Measurements from ENCODE around the gene ABCB9.

The ABCB9 gene

DNA sequence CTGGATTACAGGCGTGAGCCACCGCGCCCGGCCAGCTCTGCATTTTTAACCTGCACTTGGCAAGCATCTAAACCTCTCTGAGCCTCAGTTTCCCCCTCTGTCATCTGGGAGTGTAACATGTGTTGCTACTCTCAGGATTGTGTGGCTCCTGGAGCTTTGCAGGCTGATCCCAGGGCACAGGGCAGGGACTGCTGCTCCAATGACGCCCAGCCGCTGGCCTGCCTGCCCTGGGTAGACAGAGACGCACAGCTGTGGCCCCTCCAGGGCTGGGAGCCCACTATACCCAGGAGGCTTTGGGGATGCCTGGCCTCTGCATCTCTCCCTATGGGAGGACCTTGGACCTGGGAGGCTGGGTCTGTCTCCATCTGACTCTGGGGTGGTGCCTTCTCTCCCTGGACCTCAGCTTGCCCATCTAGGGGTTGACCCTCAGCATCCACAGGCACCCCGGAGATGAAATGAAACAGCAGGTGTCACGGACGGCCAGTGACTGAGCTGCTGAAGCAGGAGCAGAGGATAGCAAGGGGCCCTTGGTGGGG lies 27.9 kb upstream of the ABCB9 start:
- DNase-seq, result no peak

DNA sequence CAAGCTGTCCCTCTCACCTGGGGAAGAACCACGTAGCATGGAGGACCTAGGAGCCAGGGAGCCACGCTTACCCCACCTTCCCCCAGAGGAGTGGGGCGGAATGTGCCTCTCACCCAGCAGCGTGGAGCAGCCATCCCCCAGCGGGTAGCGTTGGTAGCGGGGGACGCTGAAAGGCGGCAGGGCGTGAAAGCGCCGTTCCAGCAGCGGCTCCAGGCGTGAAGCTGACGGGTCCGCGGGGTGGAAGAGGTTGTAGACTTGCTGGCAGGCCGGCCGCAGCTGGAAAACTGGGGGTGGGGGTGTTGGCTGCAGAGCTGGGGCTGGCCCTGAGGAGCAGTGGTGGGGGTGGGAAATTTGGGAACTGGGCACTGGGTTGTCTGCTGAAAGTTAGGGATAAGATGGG lies 26.1 kb upstream of the ABCB9 start:
- no peak for DNase-seq

DNA sequence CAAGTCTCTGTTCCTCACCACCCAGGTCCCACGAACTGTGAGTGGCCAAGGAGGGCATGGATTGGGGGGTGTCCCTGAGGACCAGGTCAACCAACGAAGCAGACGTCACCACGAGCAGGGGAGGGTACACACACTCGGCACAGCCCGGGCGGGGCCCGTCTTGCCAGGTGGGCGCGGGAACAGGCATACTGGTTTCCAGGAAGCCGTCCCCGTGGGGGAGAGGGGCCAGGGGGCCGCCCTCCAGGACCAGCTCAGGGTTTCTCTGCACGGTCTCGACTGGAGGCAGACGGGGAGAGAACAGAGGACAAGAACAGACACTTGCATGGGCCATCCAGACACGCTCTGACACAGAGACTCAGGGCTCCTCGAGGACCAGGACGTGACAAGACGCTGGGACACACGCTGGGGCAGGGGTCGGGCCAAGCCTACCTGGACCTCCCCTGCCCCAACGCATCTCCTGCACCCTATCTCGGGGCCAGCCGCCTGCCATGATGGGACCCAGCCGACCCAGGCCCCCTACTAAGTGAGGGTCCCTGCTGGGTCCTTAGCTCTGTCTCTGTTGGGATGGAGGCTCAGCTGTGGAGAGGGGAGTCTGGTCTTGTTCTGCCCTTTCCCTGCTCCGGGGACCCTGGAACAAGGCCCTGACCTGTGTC lies 25.5 kb upstream of the ABCB9 start:
- DNase-seq, result no peak

DNA sequence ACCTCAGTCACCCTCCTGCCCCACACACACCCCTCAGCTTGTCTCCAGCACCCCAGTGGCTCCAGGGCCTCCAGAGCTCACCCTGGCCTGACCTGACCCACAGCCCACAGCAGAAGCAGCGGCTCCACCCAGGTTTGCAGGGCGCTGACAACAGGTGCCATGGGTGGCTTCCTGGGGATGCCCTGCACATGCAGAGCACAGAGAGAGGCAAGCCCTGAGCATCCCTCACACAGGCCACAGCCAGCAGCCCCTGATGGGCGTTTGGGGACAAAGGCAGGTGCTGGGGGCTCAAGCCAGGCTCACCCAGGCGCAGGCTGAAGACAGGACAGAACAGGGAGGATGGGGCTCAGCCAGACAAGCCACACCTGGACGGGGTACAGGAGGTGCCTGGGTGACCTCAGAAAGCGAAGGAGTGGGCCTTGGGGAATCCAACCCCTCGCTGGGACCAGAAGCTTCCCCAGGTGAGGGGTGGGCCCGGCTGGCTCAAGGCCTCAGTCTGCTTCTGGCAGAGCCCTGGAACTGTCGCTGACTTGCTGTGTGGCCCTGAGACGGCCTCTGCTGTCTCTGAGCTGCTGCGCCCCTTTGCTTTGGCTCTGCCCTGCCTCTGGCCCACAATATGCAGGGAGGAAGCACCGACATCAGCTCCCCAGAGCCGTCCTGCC lies 24.8 kb upstream of the ABCB9 start:
- DNase-seq, result no peak

DNA sequence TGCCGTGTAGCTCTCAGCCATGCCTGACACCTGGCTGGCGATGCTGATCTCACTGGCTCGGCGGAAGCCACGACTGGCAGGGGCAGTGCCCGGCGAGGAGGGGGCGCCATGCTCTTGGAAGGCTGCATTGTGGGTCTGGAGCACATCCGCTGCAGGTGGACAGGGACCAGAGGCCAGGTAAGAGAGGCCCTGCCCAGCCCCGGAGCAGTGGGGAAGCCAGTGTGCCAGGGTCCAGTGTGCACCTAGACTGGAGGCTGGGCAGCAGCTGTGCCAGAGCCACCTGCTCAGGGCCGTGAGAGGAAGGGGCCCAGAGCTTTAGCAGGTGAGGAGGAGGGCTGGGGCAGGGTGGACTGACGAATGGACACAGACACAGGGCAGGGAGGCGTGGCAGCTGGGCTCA lies 24.3 kb upstream of the ABCB9 start:
- no peak for DNase-seq

DNA sequence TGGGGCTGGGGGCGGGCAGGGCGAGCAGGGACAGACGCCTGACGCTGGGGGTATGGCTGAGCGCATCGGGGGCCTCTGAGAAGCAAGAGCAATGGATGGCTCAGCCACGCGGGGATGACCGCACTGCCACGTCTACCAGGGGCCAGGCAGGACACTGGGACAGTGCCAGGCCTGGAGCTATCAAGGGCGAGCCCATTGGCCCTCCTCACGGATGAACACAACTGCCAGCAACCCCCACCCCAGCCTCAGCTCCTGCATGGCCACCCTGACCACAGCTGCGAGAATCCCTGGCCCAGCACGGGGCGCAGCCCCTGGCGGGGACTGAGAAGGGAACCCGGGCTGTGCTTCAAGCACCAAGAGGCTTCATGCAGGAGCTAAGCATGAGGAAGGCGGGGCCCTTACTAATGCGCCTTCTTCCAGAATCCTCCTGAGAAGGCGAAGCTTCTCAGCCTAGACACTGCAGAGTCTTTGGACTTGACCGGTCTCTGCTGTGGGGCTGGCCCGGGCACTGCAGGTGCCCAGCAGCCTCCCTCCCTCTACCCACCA lies 23.7 kb upstream of the ABCB9 start:
- no peak for DNase-seq

DNA sequence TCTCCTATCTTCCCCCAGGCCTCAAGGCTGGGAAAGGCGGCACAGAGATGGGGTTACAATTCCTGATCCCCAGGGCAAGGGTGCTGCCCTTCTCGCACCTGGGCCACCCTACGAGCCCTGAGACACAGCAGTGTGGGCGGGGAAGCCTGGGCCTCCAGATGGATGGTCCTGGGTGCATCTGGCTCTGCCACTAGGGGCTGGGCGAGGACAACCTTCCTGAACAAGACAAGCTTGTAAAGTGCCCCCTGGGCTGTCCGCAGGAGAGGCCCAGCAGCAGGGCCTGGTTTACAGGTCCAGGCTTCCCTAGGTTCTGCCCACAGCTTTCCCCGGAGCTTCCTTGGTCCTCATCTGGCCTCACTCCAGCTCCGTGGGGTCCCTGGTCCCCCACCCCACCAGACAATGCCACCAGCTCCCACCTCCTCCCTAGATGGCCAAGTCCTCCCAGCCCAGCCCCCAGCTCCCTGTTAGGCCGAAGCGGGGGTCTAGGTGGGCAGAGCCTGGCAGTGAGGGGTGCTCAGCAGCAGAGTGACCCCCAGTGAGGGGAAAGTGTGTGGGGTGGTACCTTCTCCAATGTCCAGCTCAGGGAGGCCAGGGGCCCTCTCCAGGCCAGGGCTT lies 23.1 kb upstream of the ABCB9 start:
- no peak for DNase-seq

DNA sequence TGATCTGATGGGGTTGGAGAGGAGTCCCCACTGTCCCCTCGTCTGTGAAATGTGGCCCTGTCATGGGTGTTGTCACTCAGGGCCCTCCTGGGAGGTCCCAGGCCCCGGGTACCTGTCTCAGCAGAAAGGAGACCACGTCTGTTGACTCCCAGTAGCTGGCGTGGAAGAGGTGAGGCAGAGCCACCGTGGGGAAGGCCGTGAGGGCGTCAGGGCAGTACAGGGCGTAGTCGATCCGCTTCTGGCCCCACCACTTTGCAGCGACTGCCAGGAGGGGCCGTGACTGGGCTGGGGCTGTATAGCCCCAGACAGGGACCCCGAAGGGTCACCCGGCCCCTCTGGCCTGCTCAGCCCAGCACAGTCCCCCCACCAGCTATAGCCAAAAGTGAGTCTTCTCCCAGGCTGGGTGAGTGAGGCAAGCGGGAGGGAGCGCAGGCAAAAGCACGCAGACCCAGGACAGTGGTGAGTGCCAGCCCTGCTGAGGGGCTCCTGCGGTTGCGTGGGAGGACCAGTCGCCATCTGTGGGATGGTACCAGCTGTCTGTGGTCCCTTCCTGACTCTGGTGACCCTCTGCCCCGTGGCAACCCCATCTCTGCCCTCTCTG lies 22.4 kb upstream of the ABCB9 start:
- no peak for DNase-seq

DNA sequence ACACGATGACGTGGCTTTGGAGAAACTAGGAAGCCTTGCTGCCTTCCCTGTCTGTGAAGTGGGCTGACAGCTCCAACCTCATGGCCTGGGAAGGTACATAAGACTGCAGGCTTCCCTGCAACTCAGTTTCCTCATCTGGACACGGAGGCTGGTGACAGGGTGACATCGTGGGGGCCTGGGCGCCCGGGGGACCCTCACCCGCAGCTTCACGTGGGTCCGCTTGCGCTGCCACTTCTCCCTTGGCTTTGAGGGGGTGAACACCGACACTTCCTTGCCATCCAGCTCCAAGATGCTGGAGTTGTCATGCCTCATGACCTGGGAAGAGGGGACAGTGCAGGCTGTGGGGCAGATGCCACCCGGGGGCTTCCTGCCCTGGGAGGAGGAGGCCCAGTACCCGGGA lies 21.8 kb upstream of the ABCB9 start:
- DNase-seq, result no peak

DNA sequence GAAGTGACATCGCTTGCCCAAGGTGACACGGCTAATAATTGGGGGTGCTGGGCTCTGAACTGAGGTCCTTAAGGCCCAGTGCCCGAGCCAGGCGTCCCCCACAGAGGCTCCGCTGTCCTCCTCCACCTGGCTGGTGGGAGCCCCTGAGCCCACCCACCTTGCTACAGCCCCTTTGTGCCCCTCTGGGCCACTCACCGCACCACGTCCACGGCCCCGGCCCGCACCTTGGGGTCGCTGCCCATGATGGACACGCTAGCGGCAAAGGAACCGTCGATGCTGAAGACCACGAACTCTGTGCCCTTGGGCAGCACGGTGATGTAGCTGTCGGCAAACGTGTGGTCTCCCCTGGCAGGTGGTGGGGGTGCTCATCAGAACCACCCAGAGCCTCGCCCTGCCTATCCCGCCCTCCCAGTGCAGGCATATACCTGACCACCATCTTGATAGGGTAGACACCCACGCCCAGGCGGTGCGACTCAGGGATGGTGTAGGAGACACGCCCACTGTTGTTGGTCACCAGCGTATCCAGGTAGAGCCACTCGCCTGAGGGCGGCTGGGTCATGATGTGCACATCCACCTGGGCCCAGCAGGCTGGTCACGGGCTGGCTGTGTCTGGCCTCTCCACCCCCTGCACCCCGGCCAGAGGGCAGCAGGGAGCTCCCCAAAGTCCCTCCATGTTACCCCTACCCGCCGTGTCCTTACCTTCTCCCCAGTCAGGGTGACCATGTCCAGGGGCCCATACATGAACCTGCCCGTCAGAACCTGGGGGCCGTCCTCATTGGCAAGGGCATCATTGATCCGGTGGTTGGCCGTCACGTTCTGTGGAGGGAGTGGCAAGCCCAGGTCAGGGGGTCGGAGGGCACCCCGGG lies 21.1 kb upstream of the ABCB9 start:
- no peak for DNase-seq

DNA sequence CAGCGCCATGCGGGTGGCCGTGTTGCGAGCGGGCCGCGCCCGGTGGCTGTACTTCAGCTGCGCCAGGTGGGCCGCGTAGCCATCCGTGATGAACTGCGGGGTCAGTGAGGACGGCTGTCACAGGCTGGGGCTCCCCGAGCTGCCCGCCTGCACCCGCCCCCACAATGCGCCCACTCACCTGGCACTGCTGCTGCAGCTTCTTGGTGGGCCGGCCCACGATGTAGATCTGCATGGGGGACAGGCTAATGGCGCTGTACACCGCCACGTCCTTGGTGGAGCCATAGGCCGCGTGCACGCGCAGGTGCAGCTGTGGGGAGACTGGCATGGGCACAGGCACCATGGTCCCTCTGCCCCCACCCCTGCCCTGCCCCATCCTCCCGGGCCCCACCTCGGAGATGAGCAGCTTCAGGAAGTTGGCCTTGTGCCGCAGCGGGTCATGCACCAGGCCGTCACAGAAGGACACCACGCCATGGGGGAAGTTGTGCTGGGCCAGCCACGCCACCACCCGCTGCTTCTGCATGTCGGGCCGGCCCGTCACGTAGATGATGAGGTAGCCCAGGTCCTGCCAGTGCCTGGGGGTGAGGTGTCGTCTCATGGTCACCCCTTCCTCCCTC lies 20.1 kb upstream of the ABCB9 start:
- no peak for DNase-seq

DNA sequence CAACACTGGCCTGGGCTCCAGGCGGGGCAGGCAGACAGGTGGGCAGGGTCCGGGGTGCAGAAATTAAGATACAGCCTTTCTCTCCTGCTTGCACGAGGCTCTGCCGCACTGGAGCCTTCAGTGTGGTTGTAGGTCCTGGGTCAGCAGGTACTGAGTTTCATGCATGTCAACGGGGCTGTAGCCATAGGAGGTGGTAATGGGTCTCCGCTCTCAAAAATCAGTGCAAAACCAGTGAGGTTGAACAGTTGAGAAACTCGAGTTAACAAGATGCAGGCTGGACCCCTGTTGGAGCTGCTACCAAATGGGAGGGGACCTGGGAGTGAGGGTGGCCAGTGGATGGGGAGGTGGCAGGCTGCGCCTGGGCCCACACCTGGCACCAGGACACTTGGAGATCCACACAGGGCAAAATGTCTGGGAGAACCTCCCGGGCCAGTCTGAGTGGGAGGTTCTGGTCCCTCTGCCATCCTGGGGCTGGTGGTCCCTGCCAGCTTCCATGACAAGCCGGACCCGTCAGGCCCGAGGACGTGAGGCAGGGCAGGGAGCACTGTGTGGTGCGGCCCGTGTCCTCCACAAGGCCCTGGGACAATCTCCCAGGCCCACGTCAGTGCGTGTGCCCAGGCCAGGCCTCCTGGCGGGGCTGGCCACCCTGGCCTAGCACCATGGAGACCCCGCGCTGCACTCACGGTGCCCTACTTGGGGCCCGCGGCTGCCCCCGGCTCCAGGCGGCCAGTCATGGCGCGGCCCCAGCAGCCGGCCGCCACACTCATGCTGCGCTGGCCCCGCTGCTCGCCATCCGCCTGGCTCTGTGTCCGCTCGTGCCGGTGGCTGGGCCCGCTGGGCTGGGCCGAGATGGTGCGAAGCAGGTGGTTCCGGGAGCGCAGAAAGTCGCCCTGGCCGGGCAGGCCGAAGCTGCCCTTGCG lies 19.3 kb upstream of the ABCB9 start:
- no peak for DNase-seq

DNA sequence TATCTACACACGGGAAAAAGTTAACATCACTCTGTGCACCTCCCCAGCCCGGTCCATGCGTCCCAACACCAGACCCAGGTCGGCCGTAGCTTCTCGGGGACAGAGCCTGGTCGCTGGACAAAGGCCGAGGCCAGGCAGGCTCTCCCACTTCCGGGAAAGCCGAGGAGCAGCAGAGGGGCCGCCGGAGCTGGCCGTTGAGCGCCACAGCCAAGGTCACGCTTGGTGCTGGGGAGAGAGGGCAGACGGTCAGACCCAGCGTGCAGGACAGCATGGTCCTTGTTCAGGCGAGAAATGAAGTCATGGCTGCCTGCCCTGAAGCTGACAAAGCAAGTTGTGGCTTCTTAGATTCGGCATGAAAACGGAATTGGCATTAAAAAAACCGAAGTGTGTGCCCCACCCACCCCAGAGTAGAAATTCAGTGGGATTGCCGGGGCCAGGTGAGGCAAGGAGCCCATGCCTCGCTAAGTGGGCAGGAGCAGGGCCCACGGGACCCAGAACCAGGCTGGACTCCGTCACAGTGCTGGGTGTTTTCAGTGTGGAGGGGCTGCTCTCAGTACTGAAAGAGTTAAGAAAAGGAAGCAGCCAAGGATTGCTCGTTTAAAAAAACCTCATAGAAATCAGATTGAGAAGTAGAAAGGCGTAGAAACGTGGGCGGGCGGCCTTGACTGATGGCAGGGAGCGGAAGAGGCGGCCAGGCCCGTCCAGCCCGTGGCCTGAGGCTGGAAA lies 18.5 kb upstream of the ABCB9 start:
- DNase-seq, result no peak

DNA sequence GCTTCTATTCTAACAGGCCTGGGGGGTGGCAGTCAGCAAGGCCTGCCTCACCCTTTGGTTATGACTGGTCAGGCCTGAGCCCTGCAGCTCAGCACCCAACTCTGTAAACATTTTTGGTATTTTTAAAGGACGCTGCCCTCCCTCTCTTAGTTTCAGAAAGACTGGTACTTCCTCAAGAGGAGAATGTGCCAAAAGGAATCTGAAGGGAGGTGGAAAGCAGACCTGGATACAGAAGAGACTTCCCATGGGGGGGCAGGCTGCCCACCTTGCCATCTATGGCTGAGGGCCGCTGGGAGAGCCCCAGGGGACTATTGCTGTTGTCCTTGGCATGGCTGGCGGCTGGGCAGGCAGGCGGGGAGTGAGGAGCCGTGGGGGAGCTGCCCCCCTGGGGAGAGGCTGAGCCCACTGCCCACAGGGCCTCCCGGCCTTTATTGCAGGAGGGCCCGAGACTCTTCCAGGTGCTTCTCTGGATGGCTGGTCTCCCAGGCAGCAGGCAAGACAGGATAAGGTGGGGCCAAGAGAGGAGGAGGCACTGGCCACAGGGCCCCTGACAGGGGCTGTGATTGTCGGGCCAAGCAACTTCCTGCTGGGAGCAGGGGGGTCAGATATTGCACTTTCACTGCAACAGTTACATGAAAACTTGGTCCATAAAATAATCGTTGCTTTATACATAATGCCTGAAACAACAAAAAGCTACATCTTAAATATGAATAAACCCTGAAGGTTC lies 17.7 kb upstream of the ABCB9 start:
- DNase-seq, result no peak

DNA sequence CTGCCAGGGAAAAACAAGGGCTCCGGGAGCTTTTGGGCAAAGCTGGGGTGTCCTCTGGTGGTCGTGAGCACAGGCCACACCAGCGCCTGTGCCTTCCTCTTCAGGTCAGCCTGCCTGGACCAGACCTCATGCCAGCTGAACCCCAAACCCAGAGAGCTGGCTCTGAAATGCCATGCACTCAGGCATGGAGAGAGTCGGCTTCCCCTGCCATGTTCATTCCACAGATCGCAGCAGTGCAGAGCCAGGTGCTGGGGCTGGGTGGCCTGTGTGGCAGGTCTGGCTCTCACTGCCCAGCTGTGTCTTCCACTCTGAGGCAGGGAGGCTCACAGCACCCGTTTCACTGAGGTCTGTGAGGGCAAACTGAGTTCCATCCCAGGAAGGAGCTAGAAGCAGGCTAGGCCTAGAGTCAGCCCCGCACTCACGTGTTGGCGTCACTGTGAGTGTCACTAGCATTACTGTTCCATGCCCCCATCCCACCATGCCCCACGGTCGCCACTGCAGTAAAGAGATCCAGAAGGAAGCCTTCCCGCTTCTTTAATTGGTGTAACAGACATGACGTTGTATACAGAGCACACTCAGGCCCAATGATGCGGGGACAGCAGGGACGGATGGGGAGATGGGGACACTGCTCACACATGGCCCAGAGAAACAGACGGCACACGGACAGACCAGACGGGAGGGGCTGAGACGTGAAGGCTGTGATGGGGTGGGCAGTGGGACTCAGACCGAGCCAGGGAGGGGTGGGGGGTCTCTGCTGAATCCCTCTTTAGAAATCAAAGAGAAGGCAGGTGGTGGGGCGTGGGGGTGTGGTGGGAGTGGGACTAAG lies 16.9 kb upstream of the ABCB9 start:
- DNase-seq, result no peak

DNA sequence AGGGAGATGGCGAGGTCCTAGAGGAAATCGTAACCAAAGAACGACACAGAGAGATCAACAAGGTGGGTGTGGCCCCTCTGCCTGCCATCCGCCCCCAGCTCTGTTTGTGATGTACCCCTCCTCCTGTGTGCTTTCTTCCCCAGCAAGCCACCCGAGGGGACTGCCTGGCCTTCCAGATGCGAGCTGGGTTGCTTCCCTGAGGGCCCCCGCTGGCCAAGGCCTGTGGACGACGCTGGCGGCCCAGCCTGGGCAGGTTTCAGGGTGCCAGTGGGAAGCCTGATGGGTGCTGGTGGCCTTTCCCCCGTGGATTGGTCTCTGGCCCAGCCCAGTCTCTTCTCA lies 16.2 kb upstream of the ABCB9 start:
- no peak for DNase-seq

DNA sequence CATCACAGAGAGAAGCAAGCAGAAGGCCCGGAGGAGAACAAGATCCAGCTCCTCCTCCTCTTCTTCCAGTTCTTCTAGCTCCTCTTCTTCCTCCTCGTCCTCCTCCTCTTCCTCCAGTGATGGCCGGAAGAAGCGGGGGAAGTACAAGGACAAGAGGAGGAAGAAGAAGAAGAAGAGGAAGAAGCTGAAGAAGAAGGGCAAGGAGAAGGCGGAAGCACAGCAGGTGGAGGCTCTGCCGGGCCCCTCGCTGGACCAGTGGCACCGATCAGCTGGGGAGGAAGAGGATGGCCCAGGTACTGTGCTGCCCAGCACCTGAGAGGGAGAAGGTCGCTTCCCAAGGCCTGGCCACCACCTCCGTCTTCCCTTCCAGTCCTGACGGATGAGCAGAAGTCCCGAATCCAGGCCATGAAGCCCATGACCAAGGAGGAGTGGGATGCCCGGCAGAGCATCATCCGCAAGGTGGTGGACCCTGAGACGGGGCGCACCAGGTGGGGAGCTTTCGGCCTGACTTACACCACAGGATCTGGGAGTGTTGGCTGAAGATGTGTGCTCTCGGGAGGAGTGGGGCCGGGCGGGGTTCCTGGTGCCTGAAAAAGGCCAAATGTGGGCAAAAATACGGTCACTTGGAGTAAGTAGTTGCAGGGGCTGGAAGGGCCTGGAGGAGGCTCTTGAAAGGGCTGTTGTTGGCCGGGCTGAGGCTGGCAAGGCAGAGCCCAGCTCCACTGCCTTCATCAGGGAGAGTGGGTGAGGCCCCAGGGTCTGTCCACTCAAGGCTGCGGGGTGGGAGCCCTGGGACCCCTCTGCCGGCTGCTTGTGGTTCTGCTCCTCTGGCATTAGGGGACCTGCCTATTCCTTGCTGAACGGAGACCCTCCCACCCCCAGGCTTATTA lies 15.6 kb upstream of the ABCB9 start:
- DNase-seq, result no peak

DNA sequence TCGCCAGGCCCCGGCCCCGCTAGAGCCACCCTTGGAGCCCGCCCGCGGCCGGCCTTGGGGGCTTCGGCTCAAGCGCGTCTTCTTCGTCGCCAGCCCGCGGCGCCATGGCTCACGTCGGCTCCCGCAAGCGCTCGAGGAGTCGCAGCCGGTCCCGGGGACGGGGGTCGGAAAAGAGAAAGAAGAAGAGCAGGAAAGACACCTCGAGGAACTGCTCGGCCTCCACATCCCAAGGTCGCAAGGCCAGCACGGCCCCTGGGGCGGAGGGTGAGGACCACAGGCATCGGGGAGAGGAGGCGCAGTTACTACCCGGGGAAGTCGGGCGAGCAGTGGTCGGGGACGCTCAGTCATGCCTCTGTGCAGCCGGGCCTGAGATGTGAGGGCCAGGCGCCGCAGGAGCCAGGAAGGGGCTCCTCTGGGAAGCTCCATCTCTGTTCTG lies 14.8 kb upstream of the ABCB9 start:
- DNase-seq, result peak; percentile 74

Measured in activated CD8-positive, alpha-beta memory T cell treated with anti-CD3 and anti-CD28 coated beads, Interleukin-2, amount 50 U/mL, for 48 hours (primary cell).